Choroid plexus epithelial cell (primary cell): ENCODE data around the gene MCOLN2.
A peak's percentile ranks its signal among the peaks of the same experiment; 100 is the strongest.

ENCODE experiments used
- DNase-seq: peaks from one replicate; pipeline ENCODE4 v3.0.0-alpha.2; 2010; ENCODE audit warnings: low read depth
- H3K4me3 ChIP-seq: 2 replicates; pipeline ENCODE4 v1.5.1; 2011; ENCODE audit warnings: low read depth, mild to moderate bottlenecking, control low read depth, low read length, moderate library complexity
- TF ChIP-seq, protein P1 (sequence below): conservative IDR thresholded peaks from 2 replicates; pipeline ENCODE4 v1.5.1; 2011; ENCODE audit warnings: low read depth, mild to moderate bottlenecking, control low read depth, inconsistent platforms, low read length, moderate library complexity

MCOLN2 gene

GRCh38 chr1:84996846-84997666 lies at the start of gene MCOLN2:
Gene MCOLN2 (minus strand): TSS chr1:84997113. CDS start chr1:84996872, 241 bp downstream.
- H3K4me3 ChIP-seq = peak within 1 kb of the TSS; percentile 63
- TF ChIP-seq, protein P1, sequence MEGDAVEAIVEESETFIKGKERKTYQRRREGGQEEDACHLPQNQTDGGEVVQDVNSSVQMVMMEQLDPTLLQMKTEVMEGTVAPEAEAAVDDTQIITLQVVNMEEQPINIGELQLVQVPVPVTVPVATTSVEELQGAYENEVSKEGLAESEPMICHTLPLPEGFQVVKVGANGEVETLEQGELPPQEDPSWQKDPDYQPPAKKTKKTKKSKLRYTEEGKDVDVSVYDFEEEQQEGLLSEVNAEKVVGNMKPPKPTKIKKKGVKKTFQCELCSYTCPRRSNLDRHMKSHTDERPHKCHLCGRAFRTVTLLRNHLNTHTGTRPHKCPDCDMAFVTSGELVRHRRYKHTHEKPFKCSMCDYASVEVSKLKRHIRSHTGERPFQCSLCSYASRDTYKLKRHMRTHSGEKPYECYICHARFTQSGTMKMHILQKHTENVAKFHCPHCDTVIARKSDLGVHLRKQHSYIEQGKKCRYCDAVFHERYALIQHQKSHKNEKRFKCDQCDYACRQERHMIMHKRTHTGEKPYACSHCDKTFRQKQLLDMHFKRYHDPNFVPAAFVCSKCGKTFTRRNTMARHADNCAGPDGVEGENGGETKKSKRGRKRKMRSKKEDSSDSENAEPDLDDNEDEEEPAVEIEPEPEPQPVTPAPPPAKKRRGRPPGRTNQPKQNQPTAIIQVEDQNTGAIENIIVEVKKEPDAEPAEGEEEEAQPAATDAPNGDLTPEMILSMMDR = no peak
- DNase-seq = peak; percentile 11

DNA sequence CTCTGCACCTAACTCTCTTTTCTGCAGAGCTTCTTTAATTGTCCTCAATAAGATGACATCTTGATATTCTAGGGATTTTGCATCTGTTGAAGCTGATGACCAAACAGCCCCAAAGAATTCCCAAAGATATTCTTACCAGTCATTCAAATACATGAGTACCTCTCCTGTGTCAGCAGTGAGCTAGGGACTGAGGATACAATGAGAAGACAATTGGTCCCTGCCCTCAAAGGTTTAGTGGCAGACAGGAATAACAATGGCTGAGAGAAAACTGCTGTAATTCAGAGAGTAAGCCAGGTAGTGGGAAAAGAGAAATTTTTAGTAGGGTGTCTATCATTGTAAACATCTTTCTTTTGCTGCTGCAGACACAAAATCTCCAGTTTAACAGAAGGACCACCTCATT lies 45.5 kb upstream of the MCOLN2 start:
- no peak for DNase-seq
- TF ChIP-seq, protein P1 = no peak
- no peak overlapping the region for H3K4me3 ChIP-seq

GRCh38 chr1:85041793-85042192 lies 44.9 kb upstream of the MCOLN2 start:
- DNase-seq = no peak
- H3K4me3 ChIP-seq = no peak overlapping the region
- TF ChIP-seq, protein P1 = no peak

GRCh38 chr1:85033221-85033620 lies 36.3 kb upstream of the MCOLN2 start:
- no peak overlapping the region for H3K4me3 ChIP-seq
- TF ChIP-seq, protein P1 = no peak
- no peak for DNase-seq

DNA sequence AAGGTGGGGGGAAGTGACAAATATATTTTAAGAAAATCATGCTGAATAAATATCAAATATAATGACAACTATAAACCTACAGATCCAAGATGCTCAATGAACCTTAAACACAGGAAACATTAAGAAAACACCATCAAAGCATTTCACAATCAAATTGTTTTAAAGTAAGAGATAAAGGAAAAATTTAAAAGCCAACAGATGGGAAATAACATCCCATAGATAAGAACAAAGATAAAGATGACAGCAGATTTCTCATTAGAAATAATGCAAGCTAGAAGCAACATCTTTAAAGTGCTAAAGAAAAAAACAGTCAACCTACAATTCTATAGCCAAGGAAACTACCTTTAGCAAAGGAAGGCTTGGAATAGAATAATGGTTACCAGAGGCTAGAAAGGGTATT lies 33.6 kb upstream of the MCOLN2 start:
- DNase-seq = no peak
- TF ChIP-seq, protein P1 = no peak
- no peak overlapping the region for H3K4me3 ChIP-seq

DNA sequence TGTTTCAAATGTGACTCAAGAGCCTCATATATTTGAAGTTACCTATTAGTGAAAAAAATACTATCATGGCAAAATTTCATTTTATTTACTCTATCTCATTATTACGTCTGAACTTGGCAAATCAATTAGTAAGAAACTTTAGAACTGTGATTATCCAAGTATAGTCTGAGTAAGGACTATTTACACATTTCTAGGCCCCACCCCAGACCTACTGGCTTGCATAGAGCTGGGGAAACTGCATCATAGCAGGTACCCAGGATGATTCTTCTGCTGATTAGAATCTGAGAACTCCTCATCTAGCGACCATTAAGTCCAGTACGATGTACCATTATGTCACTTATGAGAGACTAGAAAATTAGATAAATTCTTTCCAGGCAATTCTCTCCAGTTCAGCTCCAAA lies 31.2 kb upstream of the MCOLN2 start:
- no peak for DNase-seq
- no peak overlapping the region for H3K4me3 ChIP-seq
- TF ChIP-seq, protein P1 = no peak
